HG02938 (cell line): ENCODE results near the gene CDH18.

ENCODE experiments used
- ATAC-seq: cut with Tn5 transposase; IDR thresholded peaks from one replicate; pipeline ENCODE4 v1.9.1; 2021; ENCODE audit warnings: mild to moderate bottlenecking, moderate library complexity; ENCODE audit not compliant: unreplicated experiment

The CDH18 gene

DNA sequence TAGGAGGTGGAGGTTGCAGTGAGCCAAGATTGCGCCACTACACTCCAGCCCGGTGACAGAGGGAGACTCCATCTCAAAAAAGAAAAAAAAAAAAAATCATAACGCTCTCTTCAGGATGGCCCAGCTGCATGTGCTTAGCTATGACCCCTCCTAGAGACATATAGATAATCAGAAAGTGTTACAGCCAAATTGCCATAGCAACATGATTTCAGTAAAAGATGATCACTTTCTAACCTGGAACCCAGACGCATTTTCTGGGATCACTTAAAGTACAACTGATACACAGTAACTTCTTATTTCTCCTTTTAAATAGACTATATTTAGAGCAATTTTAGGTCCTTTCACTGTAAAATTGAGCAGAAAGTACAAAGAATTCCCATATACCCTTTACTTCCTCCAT lies 372.9 kb downstream of the CDH18 start:
- ATAC-seq: no peak

DNA sequence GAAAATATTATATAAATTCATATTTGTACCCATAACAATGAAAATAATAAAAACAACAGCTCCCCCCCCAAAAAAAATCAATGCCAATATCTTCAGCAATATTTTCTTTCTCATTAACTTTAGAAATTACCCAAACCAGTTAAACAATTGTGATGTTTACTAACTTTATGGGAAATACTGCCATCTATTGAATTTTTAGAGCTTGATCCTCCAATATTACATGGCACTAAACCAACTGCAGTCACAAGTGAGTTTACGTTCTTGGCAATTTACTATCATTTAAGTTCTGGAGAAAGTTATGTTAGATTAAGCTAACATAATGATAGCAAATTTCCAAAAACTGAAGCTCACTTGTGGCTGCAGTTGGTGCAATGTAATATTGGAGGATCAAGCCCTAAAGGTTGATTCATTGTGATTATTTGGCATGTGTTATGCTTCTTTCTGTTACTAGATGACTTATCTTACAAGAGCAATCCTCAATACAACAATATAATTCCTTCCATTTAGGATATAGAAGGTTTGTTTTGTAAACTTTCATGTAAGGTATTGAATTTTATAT lies 379.5 kb downstream of the CDH18 start:
- no peak for ATAC-seq

DNA sequence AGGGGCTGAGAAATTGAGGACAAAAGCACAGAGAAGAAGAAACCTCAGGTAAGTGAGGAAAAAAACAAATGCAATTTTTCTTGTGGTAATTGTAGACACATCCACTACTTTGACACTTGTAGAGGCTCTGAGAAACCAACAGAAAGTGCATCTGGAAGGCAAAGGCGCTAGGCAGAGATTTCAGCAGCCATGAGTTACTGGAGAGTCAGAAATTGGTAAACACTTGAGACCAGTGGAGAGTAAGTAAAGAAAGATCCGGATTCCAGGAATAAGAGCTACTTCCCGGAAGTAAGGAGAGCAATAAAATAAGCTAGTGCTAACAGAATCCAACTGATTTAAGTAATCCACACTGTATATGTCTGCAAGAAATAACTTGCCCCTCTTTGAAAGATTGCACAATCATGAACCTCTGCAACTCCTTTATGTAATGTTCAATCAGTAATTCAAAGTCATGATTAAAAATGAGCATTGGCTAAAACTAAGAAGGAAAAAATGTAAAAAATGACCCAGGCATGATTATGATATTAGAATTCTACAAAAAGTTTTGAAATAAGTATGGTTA lies 382.1 kb downstream of the CDH18 start:
- no peak for ATAC-seq

DNA sequence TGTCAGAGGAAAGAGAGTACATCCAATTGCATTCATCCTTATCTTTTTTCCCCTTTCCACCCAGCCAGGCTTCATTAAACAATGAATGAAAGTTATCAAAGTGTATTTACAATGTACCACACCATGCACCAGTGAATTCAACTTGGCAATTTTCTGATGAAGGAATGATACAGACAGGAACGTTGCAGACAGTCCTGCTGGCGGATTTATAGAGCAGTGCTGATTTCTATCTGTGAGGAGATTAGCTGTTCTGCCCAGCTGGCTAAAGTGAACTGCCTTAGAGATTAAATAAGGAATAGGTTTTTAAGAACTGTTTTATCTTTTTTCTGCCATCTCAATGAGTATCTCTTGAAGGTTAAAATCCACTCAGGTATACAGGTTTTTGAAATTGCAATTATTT lies 403.9 kb downstream of the CDH18 start:
- ATAC-seq: no peak

DNA sequence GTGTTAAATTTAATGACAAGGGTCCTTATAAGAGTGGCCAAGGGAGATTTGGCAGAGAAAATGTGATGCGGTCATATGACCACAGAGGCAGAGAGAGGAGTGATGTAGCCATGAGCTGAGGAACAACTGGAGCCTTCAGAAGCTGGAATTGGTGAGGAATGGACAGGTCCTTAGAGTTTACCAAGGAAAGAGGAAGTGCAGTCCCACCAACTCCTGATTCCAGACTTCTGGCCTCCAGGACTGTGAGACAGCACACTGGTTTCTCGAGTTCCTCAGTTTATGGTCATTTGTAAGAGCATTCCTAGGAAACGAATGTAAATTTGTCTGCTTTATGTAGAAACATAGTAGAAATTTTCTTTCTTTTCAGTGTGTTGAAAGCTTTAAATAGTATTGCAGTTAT lies 410.1 kb downstream of the CDH18 start:
- ATAC-seq: no peak

DNA sequence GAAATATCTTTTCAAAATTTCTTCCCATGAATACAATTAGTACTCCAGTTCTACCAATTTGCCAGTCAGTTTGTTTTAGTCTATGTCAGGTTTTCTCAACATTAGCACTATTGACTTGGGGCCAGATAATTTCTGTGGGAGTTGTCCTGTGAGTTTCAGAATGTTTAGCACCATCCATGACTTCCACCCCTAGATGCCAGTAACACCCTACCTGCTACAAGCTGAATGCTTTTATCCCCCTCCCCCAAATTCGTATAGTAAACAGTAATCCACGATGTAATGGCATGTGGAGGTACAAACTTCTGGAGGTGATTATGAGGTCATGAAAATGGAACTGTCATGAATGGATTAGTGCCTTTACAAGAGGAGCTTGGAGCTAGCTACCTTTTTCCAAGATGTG lies 420.0 kb downstream of the CDH18 start:
- ATAC-seq: no peak

DNA sequence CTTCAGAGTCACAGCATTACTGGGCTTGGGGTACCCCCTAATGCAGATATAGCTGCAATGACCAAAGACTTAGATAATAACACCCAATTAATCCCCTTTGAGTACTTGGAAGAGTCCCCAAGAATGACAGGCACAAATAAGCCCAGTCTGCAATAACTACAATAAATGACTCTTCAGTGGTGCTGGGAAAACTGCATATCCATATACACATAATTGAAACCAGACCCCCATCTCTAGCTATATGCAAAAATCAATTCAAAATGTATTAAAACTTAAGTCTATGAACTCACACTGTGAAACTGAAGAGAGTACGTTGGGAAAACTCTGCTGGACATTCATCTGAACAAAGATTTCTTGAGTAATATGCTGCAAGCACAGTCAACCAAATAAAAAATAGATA lies 422.5 kb downstream of the CDH18 start:
- ATAC-seq: no peak

DNA sequence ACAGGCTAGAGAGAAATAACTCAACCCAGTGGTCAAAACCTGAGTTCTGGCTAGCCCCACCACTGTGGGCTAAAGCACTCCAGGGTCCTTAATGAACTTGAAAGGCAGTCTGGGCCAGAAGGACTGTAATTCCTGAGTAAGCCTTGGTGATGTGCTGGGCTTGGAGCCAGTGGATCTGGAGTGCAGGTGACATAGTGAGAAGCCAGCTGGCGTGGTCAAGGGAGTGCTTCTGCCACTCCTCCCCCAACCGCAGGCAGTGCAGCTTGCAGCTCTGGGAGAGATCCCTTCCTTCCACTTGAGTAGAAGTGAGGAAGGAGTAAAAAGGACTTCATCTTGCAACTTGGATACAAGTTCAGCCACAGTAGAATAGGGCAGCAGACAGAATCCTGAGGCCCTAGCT lies 424.0 kb downstream of the CDH18 start:
- ATAC-seq: no peak

DNA sequence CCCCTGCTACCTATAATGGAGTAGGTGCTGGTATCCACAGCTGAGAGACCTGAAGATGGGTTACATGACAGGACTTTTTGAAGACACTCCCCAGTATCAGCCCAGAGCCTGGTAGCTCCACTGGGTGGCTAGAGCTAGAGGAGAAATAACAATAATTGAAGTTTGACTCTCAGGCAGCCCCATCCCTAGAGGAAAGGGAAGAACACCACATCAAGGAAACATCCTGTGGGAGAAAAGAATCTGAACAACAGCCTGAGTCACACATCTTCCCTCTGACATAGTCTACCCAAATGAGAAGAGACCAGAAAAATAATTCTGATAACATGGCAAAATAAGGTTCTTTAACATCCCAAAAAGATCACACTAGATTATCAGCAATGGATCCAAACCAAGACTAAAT lies 432.1 kb downstream of the CDH18 start:
- ATAC-seq: no peak

DNA sequence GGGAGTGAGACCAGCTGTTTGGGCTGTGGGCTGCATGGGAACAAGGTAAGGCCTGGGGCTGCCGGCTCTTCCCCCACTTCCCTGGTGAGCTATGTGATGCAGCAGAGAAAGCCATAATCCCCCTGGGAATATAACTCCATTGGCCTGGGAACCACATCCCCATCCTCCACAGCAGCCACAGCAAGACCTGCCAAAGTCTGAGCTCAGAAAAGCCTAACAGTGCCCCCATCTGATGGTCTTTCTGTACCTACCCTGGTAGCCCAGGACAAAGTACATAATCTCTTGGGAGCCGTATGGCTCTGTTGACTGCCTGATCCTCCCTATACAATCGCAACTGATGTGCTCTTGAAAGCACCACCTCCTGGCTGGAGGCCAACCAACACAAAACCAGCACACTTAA lies 432.6 kb downstream of the CDH18 start:
- ATAC-seq: no peak

DNA sequence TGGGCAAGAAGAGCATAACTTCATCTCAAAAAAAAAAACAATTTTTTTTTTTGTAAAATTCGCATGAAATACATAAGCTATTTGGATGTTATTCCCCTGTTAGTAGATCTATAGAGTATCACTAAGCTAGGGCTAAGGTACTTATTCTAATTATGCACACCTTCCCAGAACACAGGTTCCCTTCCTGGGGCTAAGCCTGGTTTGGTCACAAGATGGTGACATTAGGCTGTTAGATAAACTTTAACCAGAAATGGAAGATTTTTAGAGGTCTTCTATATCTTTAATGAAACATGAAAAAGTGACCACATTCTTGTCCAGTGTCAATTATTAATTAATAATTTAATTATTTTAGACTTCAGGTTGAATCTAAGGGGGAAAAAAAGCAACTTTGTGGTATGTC lies 433.5 kb downstream of the CDH18 start:
- ATAC-seq: no peak

DNA sequence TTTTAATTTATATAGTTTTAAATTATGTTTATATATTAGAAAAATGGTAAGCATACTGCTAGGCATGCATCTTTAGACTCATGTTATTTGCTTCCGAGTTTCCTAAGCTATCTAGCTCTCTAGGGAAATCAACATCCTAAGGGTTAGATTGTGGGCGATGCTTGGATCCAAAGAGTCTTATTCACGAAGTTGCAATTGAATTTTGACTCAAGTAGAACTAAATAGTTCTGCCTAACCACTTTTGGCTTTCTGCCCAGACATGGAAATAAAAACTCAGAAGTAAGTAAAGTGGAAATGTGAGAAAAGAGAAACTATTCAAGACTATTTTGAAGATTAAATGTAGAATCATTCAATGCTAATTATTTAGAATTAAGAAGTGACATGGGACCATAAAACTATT lies 440.4 kb downstream of the CDH18 start:
- no peak for ATAC-seq

DNA sequence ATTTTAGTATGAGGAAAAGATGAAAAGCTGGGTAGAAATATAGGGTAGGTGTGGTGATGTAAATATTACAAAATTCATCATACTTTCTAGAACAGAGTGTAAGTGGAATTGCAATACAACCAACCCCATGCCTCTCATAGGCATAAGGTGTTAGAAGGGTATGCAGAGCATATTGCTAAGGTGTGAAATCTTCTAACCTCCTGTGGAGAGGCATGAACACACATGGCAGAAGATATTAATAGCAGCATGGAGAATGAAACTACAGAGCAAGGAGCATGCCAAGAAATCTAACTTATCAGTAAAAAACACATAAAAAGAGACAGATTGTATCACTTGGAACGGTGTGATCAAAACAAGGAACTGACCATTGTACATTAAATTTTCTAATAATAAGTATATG lies 441.5 kb downstream of the CDH18 start:
- no peak for ATAC-seq

DNA sequence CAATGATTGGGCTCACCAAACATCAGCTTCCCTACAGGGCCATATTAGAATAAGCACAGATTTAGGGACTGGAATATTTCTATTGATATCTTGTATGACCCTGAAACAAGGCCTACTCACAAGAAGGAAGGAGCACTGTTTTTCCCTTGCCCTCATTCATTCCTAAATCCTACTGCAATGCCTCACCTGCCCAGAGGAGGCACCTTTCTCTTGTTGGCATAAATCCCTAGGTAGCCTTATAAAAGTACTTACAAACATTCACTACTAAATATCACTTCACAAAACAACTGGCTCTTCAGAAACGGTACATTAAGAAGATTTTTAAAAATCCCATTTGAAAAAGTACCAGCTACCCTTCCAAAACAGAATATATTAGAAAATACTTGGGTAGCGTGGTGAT lies 449.4 kb downstream of the CDH18 start:
- no peak for ATAC-seq

DNA sequence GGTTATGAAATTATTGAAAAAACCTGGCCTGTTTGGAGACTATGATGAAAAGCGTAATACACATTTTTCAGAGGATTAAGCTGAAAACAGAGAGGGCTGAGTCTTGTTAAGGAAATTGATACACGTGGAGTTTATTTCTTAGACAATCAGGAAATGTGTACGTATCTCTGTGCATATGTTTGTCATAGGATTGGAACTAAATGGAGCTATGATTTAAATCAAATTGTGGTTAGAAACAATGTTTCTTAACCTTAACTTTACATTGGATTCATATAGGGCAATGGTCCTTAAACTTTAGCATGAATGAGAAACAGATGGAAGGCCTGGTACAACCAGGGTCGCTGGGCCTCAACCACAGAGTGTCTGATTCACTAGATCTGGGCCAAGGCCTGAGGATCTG lies 451.6 kb downstream of the CDH18 start:
- ATAC-seq: no peak

DNA sequence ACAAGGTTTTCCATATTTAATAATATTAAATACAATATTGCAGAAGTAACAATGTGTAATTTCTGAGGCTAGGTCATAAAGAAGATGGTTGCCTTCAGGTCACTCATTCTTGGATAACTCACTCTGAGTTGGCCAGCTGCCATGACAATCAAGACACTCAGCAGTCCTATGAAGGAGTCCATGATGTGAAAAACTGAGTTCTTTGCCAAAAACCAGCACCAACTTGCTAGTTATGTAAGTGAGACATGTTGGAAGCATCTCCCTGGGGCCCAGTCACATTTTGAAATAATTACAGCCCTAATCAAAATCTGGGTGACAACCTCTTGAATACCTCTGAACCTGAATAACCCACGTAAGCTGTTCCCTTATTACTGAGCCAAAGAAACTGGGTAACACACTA lies 453.2 kb downstream of the CDH18 start:
- no peak for ATAC-seq

DNA sequence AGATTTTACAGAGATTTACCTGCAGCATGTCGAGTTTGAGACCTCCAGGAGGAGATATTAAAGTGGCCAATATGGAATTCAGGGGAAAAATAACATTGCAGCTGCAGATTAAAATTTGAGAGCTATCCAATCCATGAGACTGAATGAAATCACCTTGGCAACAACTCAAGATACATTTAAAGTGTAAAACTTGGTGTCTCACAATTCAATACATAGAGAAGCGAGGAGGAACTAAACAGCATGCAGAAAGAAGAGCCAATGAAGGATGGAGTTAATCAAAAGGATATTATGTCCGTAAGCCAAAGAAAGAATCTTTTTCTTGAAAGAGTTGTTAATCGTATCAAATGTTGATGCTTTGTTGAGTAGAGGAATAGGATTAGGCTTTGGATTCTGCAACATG lies 455.1 kb downstream of the CDH18 start:
- no peak for ATAC-seq

DNA sequence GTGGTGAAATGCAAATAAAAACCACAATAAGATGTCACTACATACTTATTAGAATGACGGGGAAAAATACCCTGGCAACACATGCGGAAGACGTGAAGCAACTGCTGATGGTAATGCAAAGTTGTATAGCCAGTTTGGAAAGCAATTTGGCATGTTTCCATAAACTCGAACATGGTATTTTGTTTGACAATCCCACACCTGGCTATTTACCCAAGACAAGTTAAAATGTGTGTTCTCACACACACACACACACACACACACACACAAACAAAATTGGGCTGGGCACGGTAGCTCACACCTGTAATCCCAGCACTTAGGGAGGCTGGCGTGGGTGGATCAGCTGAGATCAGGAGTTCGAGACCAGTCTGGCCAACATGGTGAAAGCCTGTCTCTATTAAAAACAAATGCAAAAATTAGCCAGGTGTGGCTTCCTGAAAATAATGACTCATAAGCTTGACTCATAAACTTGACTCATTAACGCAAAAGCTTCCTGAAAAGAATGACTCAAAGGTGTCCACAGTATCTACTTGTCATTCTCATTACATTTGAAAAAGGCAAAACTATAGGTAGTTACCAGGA lies 456.5 kb downstream of the CDH18 start:
- ATAC-seq: no peak

DNA sequence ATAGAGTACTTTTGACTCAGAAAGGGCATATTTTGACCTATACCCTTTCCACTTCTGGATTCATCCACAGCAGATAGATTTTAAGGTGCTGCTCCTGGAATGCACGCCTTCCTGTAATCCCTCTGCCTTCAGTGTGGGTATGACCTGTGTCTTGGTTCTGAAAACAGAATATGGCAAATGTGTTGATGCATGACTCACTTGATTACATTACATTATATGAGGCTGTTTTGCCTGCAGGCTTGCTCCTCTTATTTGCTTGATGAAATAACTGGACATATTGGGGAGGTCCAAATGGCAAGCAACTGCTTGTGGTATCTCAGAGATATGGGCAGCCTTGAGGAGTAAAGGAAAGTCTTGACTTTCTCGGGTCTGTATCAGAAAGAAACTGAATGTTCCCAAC lies 468.6 kb downstream of the CDH18 start:
- ATAC-seq: no peak

DNA sequence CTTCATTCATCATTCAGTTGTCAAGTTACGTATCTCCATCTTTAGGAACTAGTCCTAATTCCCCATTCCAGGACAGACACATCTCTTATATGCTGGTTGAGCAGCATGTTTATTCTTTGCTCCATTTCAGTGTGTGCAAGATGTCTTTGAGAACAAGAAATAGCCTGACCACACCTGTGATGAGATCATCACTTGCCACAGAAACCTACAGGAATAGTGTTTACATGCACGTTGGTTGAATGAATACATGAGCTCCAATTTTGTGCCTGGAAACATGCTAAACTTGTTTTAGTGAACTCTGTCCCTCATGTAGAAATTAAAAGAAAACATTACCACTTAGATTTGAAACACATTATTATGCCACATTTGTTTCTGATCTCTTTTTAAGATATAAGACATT lies 489.1 kb downstream of the CDH18 start:
- no peak for ATAC-seq

DNA sequence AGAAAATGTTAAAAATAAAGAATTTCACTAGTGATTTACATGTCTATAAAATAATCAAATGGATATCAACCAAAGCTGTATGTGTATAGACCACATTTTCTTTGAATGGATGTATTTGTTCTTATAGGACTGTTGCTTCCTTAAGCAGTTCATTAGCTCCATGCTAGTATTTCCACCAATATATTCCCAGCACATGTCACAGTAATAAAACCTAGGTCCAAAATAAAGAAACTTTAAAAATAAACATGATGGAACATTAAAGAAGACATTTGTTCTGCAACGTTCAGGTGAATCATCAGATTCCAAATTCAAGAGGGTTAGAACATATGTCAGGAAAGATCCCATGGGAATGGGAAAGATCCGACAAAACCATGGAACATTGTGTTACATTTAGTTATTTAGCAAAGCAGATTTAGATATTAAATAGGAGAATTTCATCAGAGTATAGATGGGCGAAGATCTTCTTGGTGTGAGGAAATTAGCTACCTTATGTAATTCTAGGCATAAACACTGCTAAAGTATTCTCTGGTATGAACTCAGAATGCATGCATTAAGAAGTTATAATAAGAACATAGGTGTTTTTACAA lies 490.7 kb downstream of the CDH18 start:
- no peak for ATAC-seq

DNA sequence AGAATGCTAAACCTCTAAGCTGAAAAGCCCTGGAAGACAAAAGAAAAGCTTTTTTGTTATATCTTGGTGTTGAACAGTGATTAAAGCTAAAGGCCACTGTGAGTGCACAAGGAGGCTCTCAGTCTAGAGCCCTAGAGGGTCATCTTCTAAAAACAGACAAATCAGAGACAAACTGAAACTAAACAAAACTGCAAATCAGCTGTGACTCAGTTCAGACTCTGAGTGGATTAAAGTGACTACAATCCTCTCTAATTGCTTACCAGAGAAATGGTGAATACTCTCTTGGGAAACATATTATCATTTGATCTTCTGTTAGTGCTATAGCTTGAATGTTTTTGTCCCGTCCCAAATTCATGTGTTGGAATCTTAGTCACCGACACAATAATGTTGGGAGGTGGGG lies 491.9 kb downstream of the CDH18 start:
- no peak for ATAC-seq

DNA sequence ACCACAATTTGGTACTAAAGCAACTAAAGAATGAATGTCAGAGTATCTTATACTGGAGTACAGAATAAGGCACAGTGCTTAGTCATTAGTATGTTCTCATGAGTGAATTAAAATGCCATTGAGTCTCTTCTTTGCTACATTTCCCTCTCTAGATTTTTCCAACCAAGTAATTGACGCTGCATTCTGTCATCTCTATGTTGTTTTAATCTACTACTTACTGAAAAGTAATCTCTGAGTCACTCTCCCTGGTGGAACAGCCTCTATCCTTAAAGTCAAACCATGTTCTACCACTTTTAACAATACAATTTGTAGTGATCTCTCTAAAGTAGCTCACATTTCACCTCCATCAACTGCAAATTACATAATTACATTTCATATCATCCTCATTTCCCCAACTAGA lies 495.1 kb downstream of the CDH18 start:
- no peak for ATAC-seq
